Upper lobe of left lung (tissue), 4 donors: ENCODE data around the gene CS.

ENCODE experiments used
- CTCF ChIP-seq, 6 experiments: fragments of 450-650 bp in 4 of 6; fragments of 200-600 bp in 2 of 6; sonication (generic) in 2 of 6; IDR thresholded peaks; one replicate each; pipeline ENCODE4 v1.5.1; 2016 to 2019; ENCODE audit warnings: antibody characterized with exemption in 6 of 6
- POLR2A ChIP-seq, 4 donors: fragments of 450-650 bp; IDR thresholded peaks; one replicate each; pipeline ENCODE4 v1.5.1; 2016 to 2017; ENCODE audit warnings: antibody characterized with exemption in 4 of 4, mild to moderate bottlenecking in 2 of 4
- POLR2AphosphoS5 ChIP-seq, 2 donors: sonication (generic); formaldehyde crosslinking; IDR thresholded peaks; one replicate each; pipeline ENCODE4 v1.5.1; 2017; ENCODE audit warnings: antibody characterized with exemption in 2 of 2

DNA sequence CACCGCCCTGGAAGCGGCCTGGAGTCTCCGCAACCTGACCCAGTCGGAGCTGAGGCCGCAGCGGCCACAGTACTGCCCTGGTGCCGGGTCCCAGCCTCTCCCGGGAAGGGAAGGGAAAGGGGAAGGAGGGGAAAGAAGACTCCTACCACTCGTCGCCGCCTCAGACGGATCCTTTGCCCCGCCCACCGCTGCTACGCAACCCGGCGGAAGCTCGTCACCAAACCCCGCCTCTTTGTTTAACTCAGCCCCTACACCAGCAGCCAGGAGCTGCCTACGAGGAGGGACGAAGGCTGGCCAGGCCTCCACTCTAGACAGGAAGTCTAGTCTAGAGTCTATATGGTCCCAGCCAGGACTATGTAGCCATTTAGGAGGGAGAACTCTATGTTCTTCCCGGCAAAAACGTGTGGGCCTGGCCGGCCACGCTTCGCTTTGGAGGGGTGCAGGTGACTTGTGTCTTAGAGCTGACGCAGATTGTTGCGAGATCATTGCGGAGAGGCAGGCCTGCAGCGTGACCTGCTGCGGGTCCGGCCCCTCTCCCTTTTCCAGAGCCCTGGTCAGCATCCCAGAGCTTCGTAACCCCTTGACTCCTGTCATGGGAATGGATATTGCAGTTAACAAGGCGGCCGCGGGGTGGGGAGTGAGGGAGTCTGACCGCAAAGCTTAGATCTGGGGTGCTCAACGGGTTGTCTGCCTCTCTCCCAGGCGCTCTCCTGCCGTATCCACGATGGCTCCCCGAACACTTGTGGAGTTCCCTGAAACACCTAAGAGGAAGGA lies 78.2 kb downstream of the CS start, which contains the start of gene RNF41:
- TF ChIP-seq POLR2A (IDR thresholded peaks at IDR 0.05) (peak in 3 of 4 donors; percentile 90 to 98 (median 98)), POLR2AphosphoS5 (IDR thresholded peaks at IDR 0.05) (peak; percentile 95 to 99), CTCF (IDR thresholded peaks at IDR 0.05) (peak in 4 of 6 experiments; percentile 8 to 50 (median 18))
